SK-N-SH (cell line): ENCODE results near the gene KRABD2.

Experiments used
- CTCF ChIA-PET: fragments of 300-600, 350-600 bp; formaldehyde crosslinking; extraction: SDS; loops from one replicate; lab custom pipeline; 2021; lab: Yijun Ruan, JAX
- POLR2A ChIA-PET: fragments of 350-600 bp; sonication (Branson Sonifier 250); formaldehyde crosslinking; extraction: SDS; loops from one replicate; lab custom pipeline; 2020; ENCODE audit warnings: antibody characterized with exemption, inconsistent platforms; lab: Yijun Ruan, JAX
- DNase-seq: peaks from one replicate; pipeline ENCODE4 v3.0.0; 2012
- H2AFZ ChIP-seq: fragments of 200-600 bp; sonication (generic); 2 replicates; pipeline ENCODE4 v1.8.1; 2016; ENCODE audit warnings: antibody characterized with exemption, mild to moderate bottlenecking, low read depth
- H3F3A ChIP-seq: fragments of 200-600 bp; sonication (generic); replicated peaks from 2 replicates; pipeline ENCODE3; 2016; ENCODE audit warnings: antibody characterized with exemption, mild to moderate bottlenecking; ENCODE audit not compliant: insufficient read depth
- H3K27ac ChIP-seq, 2 experiments: fragments of 200-500 bp in 1 of 2; fragments of 200-600 bp in 1 of 2; sonication (Bioruptor generic) in 1 of 2; sonication (generic), shearing (Covaris generic) in 1 of 2; 2 replicates each; pipeline versions ENCODE4 v1.5.1 to v1.6.1; 2014 to 2016; ENCODE audit warnings: low read depth in 2 of 2, inconsistent platforms in 1 of 2, low read length in 1 of 2, mild to moderate bottlenecking in 1 of 2, mixed read lengths in 1 of 2
- H3K27me3 ChIP-seq: fragments of 200-600 bp; sonication (generic), shearing (Covaris generic); 2 replicates; pipeline ENCODE4 v1.6.1; 2016; ENCODE audit warnings: mixed run types; ENCODE audit not compliant: insufficient read depth
- H3K36me3 ChIP-seq, 2 experiments: fragments of 200-500 bp in 1 of 2; fragments of 200-600 bp in 1 of 2; sonication (Bioruptor generic) in 1 of 2; sonication (generic) in 1 of 2; replicated peaks in 1 of 2; 2 replicates each; pipeline versions ENCODE3 to v1.5.1; 2014 to 2016; ENCODE audit warnings: low read length in 1 of 2, mild to moderate bottlenecking in 1 of 2; ENCODE audit not compliant: insufficient read depth in 2 of 2, control insufficient read depth in 1 of 2
- H3K4me1 ChIP-seq, 2 experiments: fragments of 200-500 bp in 1 of 2; fragments of 200-600 bp in 1 of 2; sonication (Bioruptor generic) in 1 of 2; sonication (generic), shearing (Covaris generic) in 1 of 2; 2 replicates each; pipeline versions ENCODE4 v1.5.1 to v1.6.1; 2014 to 2016; ENCODE audit warnings: low read depth in 1 of 2, low read length in 1 of 2, mixed run types in 1 of 2; ENCODE audit not compliant: insufficient read depth in 2 of 2, control insufficient read depth in 1 of 2
- H3K4me2 ChIP-seq: fragments of 200-600 bp; sonication (generic), shearing (Covaris generic); 2 replicates; pipeline ENCODE4 v1.6.1; 2017; ENCODE audit warnings: mixed run types
- H3K4me3 ChIP-seq, 2 experiments: fragments of 200-500 bp in 1 of 2; fragments of 200-600 bp in 1 of 2; sonication (Bioruptor generic) in 1 of 2; sonication (generic), shearing (Covaris generic) in 1 of 2; 2 replicates each; pipeline versions ENCODE4 v1.5.1 to v1.8.1; 2014 to 2016; ENCODE audit warnings: low read depth in 2 of 2, inconsistent platforms in 1 of 2, low read length in 1 of 2, mild to moderate bottlenecking in 1 of 2, mixed read lengths in 1 of 2, moderate library complexity in 1 of 2
- H3K79me2 ChIP-seq: fragments of 200-600 bp; sonication (generic); 2 replicates; pipeline ENCODE4 v1.8.1; 2017; ENCODE audit warnings: mild to moderate bottlenecking; ENCODE audit not compliant: insufficient read depth
- H3K9ac ChIP-seq: fragments of 200-600 bp; sonication (generic); 2 replicates; pipeline ENCODE4 v1.6.1; 2017; ENCODE audit warnings: mixed run types
- H3K9me2 ChIP-seq: fragments of 200-600 bp; sonication (generic); 2 replicates; pipeline ENCODE4 v1.6.1; 2017; ENCODE audit warnings: mixed run types
- H3K9me3 ChIP-seq: fragments of 200-600 bp; sonication (generic); 2 replicates; pipeline ENCODE4 v1.6.1; 2017; ENCODE audit warnings: mixed run types, mild to moderate bottlenecking, moderate library complexity
- H4K20me1 ChIP-seq: fragments of 200-600 bp; sonication (generic); 2 replicates; pipeline ENCODE4 v1.6.1; 2017; ENCODE audit warnings: mild to moderate bottlenecking, mixed run types; ENCODE audit not compliant: insufficient read depth
- CHD2 ChIP-seq: fragments of 150-350 bp; IDR thresholded peaks from 2 replicates; pipeline ENCODE4 v1.6.1; 2018; ENCODE audit warnings: low read length; ENCODE audit not compliant: partially characterized antibody
- ELF1 ChIP-seq: IDR thresholded peaks from 2 replicates; pipeline ENCODE4 v1.4.0; 2012
- FOXJ3 ChIP-seq: sonication (generic); formaldehyde crosslinking; IDR thresholded peaks from 2 replicates; pipeline ENCODE4 v1.5.1; 2020; ENCODE audit warnings: mild to moderate bottlenecking, missing genetic modification reagents
- FOXM1 ChIP-seq: IDR thresholded peaks from 2 replicates; pipeline ENCODE4 v1.4.0; 2012; ENCODE audit warnings: low read depth, mild to moderate bottlenecking
- JUND ChIP-seq: IDR thresholded peaks from 2 replicates; pipeline ENCODE4 v1.4.0; 2012
- NRF1 ChIP-seq: IDR thresholded peaks from 2 replicates; pipeline ENCODE4 v1.6.1; 2012; ENCODE audit warnings: low read depth, mild to moderate bottlenecking, low read length
- POLR2AphosphoS5 ChIP-seq: IDR thresholded peaks from 2 replicates; pipeline ENCODE4 v1.6.1; 2012; ENCODE audit warnings: low read depth, low read length
- RAD21 ChIP-seq: IDR thresholded peaks from 2 replicates; pipeline ENCODE4 v1.6.1; 2012; ENCODE audit warnings: mild to moderate bottlenecking, low read length
- WGBS: methylation state at CpG from one replicate; pipeline ENCODE4 v1.1.6; 2017; ENCODE audit warnings: low lambda C conversion rate; 5-methylcytosine and 5-hydroxymethylcytosine counted together
- TF ChIP-seq, protein P1 (sequence below): IDR thresholded peaks from 2 replicates; pipeline ENCODE4 v1.6.1; 2012; ENCODE audit warnings: mild to moderate bottlenecking, low read depth, low read length, moderate library complexity
- TF ChIP-seq, protein P2 (sequence below): IDR thresholded peaks from 2 replicates; pipeline ENCODE4; 2012
- TF ChIP-seq, protein P3 (sequence below): fragments of 200-600 bp; sonication (generic); IDR thresholded peaks from 2 replicates; pipeline ENCODE4 v1.6.1; 2017; ENCODE audit warnings: antibody characterized with exemption, mild to moderate bottlenecking, moderate library complexity
- TF ChIP-seq, protein P4 (sequence below): IDR thresholded peaks from 2 replicates; pipeline ENCODE4 v1.4.0; 2012; ENCODE audit warnings: low read depth, borderline replicate concordance

Gene KRABD2

DNA sequence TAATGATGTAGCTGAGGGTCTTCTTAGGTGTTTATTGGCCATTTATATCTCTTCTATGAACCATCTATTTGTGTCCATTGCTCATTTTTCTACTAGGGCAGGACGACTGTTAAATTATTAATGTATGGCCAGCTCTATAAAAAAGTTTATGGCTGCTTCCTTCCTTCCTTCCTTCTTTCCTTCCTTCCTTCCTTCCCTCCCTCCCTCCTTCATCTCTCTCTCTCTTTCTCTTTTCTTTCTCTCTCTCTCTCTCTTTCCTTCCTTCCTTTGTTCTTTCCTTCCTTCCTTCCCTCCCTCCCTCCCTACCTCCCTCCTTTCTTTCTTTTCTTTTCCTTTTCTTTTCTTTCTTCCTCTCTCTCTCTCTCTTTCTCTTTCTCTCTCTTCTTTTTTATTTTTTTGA is 42.0 kb upstream of the KRABD2 start:
- Histone ChIP-seq H3K36me3 (no peaks in the 10 kb centered on the region), H3K4me2 (no peak overlapping the region), H3K27ac (no peak overlapping the region), H3K4me3 (no peak overlapping the region), H2AFZ (no peak overlapping the region), H3F3A (no peaks in the 10 kb centered on the region), H3K79me2 (no peaks in the 10 kb centered on the region), H3K9ac (no peak overlapping the region), H3K4me1 (peaks cover 0 to 3% of the 10 kb centered on the region in 2 experiments; a peak in 1 of 4 replicates), H3K9me3 (no peaks in the 10 kb centered on the region), H4K20me1 (no peaks in the 10 kb centered on the region), H3K27me3 (peaks cover 25% of the 10 kb centered on the region; the same call in 1 of the 2 replicates), H3K9me2 (no peaks in the 10 kb centered on the region)
- ChIA-PET POLR2A (no interaction called here), CTCF (interaction anchor here (1.1 to 1.5 kb wide), 2 partner anchors 327 to 367 kb away, joined by 4 read pairs; no protein-coding TSS in a partner anchor)
- no peak for DNase-seq
- TF ChIP-seq POLR2AphosphoS5 (no peak), CHD2 (no peak), JUND (no peak)
- TF ChIP-seq, protein P1, sequence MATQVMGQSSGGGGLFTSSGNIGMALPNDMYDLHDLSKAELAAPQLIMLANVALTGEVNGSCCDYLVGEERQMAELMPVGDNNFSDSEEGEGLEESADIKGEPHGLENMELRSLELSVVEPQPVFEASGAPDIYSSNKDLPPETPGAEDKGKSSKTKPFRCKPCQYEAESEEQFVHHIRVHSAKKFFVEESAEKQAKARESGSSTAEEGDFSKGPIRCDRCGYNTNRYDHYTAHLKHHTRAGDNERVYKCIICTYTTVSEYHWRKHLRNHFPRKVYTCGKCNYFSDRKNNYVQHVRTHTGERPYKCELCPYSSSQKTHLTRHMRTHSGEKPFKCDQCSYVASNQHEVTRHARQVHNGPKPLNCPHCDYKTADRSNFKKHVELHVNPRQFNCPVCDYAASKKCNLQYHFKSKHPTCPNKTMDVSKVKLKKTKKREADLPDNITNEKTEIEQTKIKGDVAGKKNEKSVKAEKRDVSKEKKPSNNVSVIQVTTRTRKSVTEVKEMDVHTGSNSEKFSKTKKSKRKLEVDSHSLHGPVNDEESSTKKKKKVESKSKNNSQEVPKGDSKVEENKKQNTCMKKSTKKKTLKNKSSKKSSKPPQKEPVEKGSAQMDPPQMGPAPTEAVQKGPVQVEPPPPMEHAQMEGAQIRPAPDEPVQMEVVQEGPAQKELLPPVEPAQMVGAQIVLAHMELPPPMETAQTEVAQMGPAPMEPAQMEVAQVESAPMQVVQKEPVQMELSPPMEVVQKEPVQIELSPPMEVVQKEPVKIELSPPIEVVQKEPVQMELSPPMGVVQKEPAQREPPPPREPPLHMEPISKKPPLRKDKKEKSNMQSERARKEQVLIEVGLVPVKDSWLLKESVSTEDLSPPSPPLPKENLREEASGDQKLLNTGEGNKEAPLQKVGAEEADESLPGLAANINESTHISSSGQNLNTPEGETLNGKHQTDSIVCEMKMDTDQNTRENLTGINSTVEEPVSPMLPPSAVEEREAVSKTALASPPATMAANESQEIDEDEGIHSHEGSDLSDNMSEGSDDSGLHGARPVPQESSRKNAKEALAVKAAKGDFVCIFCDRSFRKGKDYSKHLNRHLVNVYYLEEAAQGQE, result no peak
- TF ChIP-seq, protein P2, sequence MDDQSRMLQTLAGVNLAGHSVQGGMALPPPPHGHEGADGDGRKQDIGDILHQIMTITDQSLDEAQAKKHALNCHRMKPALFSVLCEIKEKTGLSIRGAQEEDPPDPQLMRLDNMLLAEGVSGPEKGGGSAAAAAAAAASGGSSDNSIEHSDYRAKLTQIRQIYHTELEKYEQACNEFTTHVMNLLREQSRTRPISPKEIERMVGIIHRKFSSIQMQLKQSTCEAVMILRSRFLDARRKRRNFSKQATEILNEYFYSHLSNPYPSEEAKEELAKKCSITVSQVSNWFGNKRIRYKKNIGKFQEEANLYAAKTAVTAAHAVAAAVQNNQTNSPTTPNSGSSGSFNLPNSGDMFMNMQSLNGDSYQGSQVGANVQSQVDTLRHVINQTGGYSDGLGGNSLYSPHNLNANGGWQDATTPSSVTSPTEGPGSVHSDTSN, result no peak
- TF ChIP-seq, protein P3, sequence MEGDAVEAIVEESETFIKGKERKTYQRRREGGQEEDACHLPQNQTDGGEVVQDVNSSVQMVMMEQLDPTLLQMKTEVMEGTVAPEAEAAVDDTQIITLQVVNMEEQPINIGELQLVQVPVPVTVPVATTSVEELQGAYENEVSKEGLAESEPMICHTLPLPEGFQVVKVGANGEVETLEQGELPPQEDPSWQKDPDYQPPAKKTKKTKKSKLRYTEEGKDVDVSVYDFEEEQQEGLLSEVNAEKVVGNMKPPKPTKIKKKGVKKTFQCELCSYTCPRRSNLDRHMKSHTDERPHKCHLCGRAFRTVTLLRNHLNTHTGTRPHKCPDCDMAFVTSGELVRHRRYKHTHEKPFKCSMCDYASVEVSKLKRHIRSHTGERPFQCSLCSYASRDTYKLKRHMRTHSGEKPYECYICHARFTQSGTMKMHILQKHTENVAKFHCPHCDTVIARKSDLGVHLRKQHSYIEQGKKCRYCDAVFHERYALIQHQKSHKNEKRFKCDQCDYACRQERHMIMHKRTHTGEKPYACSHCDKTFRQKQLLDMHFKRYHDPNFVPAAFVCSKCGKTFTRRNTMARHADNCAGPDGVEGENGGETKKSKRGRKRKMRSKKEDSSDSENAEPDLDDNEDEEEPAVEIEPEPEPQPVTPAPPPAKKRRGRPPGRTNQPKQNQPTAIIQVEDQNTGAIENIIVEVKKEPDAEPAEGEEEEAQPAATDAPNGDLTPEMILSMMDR, result no peak
- WGBS, result 40% methylated on average over 1 of the region's 1 CpG

DNA sequence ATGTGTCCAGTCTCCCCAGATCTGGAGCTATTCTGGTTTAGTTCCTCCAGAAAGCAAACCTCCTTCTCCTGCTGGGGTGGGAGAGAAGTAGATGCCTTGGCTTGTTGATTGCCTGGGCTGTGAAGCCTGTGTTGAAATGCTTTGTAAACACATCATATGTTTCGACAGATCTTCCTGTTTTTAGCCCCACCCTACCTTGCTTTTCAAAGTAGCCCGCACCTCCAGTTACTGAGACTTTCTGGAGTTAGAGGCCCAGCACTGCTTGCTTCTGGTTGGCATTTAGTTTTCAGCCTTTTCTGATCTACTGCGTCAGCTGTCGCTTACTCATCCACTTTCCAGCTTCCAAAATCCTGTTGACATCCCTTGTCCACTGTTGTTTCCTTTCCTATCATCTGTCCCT is 41.3 kb upstream of the KRABD2 start:
- 79% methylated on average over 4 of the region's 4 CpGs for WGBS
- H2AFZ ChIP-seq, result no peak overlapping the region
- H3K4me2 ChIP-seq, result no peak overlapping the region

More for the DNA sequence above, 41.3 kb upstream of the KRABD2 start:
- no peaks in the 10 kb centered on the region for H3K9me2 ChIP-seq
- TF ChIP-seq JUND (no peak), FOXM1 (no peak), RAD21 (no peak), POLR2AphosphoS5 (no peak), FOXJ3 (CRISPR knock-in tag) (no peak), NRF1 (no peak), ELF1 (no peak)
- TF ChIP-seq, protein P3, result no peak
- TF ChIP-seq, protein P4, sequence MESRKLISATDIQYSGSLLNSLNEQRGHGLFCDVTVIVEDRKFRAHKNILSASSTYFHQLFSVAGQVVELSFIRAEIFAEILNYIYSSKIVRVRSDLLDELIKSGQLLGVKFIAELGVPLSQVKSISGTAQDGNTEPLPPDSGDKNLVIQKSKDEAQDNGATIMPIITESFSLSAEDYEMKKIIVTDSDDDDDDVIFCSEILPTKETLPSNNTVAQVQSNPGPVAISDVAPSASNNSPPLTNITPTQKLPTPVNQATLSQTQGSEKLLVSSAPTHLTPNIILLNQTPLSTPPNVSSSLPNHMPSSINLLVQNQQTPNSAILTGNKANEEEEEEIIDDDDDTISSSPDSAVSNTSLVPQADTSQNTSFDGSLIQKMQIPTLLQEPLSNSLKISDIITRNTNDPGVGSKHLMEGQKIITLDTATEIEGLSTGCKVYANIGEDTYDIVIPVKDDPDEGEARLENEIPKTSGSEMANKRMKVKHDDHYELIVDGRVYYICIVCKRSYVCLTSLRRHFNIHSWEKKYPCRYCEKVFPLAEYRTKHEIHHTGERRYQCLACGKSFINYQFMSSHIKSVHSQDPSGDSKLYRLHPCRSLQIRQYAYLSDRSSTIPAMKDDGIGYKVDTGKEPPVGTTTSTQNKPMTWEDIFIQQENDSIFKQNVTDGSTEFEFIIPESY, result no peak
- TF ChIP-seq, all 33 proteins: peak for 0
- no peaks in the 10 kb centered on the region for H4K20me1 ChIP-seq
- CTCF ChIA-PET, result interaction anchor here (1.0 to 1.5 kb wide), 3 partner anchors 34 to 368 kb away, joined by 3 to 4 read pairs (median 4); no protein-coding TSS in a partner anchor
- H3K4me1 ChIP-seq, result peaks cover 0 to 3% of the 10 kb centered on the region in 2 experiments; a peak in 1 of 4 replicates
- H3K9ac ChIP-seq, result no peak overlapping the region
- peaks cover 25% of the 10 kb centered on the region; the same call in 1 of the 2 replicates for H3K27me3 ChIP-seq
- no peaks in the 10 kb centered on the region for H3K79me2 ChIP-seq
- H3K27ac ChIP-seq, result no peak overlapping the region
- H3F3A ChIP-seq, result no peaks in the 10 kb centered on the region
- no peak for DNase-seq
- no peaks in the 10 kb centered on the region for H3K9me3 ChIP-seq
- POLR2A ChIA-PET, result no interaction called here
- H3K36me3 ChIP-seq, result no peaks in the 10 kb centered on the region
- no peak overlapping the region for H3K4me3 ChIP-seq
